Stimulated activated CD8-positive, alpha-beta memory T cell treated with anti-CD3 and anti-CD28 coated beads, Interleukin-15, amount 100 ng/mL, for 24 hours (primary cell): ENCODE data around the gene KIAA0232.
"Not testable (repeated sequence)": the region's sequence is repeated elsewhere in the genome, so short reads cannot be mapped to it uniquely, and the experiment has no call there.

Experiments used
- DNase-seq: peaks from one replicate; pipeline ENCODE4 v3.0.0-alpha.2; 2020; ENCODE audit warnings: low read depth

Gene KIAA0232

DNA sequence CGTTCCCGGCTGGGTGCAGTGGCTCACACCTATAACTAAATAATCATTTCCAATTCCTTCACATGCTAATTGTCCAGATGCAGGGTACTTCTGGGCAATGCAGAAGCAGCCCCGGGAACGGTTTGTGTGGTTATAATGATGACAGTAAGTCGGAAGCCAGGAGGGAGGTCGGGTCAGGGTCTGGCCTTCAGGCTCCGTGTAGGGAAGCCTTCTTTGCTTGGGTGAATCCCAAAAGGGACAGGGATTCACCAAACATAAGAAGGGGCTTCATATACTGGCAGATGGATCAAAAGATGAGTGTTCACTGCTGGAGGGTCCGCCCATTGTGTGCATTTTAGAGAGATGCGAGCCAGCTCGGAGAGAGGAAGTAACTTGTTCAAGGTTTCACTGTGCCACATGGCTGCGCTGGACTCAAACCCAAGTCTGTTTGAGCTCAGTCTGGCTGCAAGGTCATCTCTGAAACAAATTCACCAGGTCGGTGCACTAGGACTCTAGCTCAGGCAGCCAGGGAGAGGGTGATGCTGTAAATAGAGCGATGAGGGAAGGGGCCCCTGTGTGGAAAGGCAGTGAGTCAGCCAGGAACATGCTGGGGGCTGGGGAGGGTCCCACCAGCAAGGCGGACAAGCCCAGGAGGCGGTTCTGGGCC lies 4.8 kb upstream of the KIAA0232 start:
- DNase-seq = no peak

DNA sequence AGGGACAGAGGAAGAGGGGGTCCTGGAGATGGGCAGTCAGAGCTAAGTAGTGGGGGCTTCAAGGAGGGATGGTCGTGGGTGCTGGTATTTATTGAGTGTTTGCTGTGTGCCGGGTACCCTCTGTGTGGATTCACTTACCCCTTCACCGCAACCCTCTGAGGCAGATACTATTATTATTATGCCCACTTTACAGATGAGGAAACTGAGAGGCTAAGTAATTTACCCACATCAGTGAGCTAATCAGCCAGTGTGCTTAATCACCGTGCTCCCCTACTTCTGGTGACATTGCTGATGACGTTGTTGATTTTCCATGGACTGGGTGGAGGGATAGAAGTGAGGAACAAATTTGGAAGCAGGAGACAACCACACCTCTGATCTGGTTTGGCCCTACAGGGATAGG lies 4.1 kb upstream of the KIAA0232 start:
- no peak for DNase-seq

DNA sequence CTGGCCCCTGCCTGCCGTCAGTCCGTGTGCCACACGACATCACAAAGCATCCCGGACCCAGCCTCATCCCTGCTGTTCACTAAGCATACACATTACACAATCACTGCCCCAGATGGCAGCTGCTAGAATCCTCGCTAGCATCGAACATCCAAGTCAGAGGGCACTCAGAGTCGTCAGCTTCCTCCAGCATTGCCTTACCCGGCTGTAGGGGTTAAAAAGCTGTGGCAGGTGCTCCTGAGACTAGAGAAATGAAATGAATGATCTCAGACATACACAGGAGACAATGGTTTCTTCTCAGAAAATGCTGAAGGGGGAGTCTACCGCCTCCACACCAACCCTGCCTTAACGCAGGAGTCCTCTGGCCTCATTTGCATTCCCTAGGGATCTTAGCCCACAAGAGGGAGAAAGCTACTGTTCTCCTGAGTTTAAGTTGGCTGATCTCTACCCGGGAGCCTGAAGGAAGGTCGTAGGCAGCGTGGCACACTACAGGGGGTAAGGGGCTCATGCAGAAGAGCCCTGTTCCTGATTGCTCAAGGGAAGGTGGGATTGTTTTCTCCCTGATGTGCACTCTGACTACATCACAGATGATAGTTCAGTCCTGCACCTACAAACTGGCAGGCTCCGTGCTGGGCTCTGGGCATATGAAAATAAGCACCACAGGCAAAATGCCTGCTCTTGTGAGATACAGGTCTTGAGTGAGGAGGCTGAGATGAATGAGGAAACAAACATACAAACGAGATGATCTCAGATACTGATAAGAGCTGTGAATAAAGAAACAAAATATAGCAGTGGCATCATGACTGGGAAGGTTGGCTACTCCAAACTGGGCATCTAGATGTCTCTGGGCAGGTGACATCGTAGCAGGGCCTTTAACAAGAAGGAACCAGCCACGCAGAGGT lies 2.6 kb upstream of the KIAA0232 start:
- DNase-seq = no peak

DNA sequence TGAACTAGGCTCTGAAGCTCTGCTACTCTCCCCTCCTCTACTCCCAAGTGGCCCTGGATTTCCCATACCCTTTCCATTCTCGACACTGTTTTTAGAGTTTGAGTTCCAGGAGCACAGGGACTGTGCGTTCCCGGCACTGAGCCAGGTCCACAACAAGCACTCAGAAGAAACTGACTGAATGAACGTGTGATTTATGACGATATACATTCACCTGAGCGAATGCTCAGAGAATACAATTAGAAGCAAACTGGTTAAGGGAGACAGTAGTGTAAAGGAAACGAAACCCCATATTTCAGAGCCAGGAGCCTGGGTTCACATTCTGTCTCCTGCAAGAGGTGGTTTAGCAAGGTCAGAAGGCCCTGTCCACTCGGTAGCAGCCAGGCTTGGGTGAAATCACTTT lies 1.4 kb upstream of the KIAA0232 start:
- DNase-seq = no peak

DNA sequence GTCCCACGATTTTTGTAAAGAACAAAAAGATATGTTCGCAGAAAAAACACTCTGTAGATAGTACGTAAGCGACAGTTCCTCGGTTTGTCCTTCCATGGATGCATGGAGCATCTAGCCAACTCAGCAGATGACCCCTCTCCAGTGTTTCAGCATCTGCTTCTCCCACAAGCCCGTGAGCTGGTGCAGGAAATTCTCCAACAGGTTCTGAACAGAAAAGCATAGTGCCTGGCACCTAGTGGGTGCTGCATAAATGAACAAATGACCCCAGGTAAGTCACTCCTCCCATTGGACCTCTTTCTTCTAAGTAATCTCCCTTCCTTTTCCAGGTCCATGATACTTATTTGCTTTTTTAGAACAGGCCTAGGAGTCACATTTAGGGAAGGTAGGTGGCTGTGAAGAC lies 966 bp upstream of the KIAA0232 start:
- DNase-seq = no peak

DNA sequence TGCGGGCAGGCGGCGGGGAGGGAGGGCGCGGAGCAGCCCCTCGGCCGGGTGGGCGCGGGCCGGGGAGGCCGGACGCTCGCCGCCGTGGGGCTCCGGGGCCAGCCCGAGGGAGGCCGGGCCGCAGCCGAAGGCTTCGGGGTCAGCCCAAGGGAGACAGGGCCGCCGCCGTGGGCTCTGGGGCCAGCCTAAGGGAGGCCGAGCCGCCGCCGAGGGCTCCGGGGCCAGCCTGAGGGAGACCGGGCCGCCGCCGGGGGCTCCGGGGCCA lies 251 bp downstream of the KIAA0232 start:
- no peak for DNase-seq

DNA sequence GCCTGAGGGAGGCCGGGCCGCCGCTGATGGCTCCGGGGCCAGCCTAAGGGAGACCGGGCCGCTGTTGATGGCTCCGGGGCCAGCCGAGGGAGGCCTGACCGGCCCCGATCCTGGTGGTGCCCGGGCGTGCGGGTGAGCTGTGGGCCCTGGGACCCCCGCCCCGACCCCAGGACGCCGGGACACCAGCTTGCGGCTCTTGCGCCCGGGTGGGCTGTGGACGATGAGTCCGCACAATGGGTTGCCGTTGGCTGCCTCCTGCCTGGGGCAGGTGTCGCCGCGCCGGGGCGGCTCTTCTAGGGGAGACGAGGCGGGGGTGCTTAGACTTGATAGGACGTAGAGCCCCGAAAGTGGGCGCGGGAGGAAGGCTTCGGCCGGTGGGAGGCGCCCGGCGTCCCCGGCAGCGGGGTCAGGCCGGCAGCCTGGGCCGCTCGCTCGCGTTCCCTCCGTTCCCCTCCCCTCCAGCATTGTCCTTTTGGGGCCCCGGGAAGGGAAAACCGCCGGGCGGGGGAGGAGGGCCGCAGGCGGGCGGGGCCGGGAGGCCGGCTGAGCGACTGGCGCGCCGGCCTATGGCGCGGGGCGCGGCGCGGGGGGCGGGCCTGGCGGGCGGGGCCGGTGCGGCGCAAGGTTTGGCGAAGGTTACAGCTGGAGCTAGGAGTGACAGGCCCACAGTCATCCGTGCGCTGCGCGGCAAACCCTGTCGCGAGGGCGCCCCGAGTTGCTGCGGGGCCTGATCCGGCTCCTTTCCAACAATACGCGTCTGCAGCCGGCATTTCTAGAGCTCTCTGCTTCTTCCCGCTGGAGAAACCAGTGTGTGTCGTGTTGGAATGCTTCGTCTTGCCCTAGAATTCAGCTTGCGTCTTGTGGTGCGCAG lies 819 bp downstream of the KIAA0232 start:
- peak; percentile 82 for DNase-seq

DNA sequence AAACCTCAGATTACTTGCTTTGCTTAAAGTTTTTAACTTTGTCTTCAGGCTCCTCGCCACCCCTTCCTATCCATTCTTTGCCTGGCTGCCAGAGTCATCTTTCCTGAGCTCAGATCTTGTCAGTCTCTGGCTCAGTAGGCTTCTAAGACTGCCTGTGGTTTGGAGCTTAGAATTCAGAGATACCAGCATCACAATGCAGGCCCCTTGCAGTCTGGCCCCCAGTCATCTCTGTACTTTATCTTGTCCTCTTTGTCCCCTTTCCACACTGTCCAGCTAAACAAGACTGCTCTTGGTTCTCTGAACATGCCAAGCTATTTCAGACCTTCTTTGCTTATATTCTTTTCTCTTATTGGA lies 3.0 kb downstream of the KIAA0232 start:
- DNase-seq = no peak

DNA sequence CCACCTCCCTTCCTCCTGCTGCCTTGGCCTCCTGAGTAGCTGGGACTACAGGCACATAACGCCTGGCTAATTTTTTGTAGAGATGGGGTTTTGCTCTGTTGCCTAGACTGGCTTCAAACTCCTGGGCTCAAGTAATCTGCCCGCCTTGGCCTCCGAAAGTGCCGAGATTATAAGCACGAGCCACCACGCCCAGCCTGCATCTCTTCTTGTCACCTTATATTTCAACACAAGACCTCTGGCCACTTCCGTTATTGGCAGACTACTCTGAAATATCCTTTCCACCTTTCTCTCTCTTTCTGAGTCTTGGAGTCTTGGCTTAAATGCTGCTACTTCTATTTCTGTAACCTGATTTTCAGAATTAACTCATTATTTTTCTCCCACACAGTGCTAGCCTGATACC lies 5.6 kb downstream of the KIAA0232 start:
- no peak for DNase-seq

DNA sequence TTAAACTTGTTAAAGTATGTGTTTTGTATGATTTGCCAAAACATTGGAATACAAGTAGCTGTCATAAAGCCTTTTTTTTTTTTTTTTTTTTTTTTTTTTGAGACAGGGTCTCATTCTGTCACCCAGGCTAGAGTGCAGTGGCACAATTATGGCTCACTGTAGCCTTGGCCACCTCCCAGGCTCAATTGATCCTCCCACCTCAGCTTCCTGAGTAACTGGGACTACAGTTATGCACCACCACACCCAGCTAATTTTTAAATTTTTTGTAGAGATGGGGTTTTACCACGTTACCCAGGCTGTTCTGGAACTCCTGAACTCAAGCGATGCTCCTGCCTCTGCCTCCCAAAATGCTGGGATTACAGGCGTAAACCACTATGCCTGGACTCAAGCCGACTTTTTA lies 8.7 kb downstream of the KIAA0232 start:
- not testable (repeated sequence) for DNase-seq

DNA sequence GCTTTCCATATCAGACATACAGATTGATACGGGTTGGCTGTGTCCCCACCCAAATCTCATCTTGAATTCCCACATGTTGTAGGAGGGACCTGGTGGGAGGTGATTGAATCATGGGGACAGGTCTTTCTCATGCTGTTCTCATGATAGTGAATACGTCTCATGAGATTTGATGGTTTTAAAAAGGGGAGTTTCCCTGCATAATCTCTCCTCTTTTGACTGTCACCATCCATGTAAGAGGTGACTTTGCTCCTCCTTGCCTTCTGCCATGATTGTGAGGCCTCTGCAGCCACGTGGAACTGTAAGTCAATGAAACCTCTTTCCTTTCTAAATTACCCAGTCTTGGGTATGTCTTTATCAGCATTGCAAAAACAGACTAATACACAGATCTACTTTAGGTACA lies 9.3 kb downstream of the KIAA0232 start:
- DNase-seq = not testable (repeated sequence)

DNA sequence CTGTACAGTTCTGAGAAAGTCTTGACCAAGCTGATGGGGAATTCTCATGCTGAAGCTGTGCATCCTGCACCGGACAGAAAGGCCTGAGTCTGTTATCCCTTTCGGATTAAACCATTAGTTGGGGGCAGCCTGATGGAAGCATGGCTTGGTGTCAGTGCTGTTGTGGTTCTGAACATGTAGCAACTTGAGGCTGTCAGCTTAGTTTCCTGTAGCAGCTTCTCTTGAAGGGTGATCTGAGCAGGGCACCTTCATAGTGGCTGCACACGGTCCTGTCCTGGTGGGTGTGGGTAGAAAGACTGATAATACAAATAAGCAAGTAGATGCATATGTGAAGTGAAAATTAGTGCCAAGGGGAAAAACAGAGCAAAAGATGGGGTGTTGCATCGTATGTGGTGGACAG lies 11.7 kb downstream of the KIAA0232 start:
- DNase-seq = no peak

DNA sequence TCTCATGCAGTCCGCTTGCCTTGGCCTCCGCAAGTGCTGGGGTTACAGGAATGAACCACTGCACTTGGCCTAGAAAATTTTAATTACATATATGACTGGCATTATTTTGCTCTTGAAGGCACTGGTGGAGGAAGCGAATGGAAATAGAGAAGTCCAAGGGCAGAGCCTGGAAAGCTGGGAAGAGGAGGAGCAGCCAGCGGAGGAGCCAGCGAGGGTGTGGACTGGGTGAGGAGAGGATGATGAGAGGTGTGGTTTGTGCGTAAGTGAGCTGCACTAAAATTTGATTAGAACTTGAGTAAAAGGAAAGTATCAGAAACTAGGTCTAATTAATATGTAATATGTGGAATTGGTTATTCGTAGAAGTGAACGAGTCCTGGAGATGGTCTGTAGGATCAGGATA lies 13.3 kb downstream of the KIAA0232 start:
- DNase-seq = no peak

DNA sequence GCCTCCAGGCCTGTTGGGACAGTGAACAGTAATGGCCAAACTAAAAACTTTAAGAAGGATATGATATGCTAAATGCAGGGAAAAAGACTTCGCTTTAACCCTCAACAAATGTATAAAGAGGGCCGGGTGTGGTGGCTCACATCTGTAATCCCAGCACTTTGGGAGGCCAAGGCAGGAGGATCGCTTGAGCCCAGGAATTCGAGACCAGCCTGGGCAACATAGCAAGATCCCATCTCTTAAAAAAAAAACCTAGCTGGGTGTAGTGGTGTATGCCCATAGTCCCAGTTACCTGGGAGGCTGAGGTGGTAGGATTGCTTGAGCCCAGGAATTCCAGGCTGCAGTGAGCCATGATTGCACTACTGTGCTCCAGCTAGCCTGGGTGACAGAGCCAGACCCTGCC lies 14.8 kb downstream of the KIAA0232 start:
- DNase-seq = not testable (repeated sequence)

DNA sequence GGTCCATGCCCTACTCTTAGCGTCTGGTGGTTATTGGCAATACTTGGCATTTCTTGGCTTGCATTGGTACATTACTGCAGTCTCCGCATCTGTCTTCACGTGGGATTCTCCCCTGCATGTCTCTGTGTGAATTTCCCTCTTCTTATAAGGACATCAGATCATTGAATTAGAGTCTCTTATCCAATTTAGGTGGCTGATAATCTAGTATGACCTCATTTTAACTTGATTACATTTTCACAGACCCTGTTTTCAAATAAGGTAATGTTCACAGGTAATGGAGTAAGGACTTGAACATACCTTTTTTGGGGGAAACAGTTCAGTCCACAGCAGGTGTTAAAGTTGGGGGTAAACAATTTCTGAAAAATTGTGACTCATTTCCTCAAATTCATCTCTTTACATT lies 16.6 kb downstream of the KIAA0232 start:
- no peak for DNase-seq

DNA sequence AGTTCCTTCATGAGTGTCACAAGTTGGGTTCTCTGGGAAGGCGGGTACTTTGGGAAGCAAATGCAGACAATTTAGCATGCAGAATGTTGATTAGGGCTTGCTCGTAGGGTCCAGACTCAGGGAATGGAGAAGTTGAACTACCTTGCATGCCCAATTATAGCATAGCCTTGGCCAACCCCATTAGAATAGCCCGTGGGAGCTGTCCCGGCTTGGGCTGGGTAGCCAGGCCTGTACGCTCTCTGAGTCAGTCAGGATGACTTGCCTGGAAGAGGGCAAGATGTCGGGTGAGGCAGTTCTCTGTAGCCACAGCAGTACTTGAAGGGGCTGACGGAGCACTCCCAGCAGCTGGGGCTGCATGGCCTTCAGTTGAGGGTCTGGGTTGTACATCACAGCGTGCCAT lies 19.5 kb downstream of the KIAA0232 start:
- DNase-seq = no peak

DNA sequence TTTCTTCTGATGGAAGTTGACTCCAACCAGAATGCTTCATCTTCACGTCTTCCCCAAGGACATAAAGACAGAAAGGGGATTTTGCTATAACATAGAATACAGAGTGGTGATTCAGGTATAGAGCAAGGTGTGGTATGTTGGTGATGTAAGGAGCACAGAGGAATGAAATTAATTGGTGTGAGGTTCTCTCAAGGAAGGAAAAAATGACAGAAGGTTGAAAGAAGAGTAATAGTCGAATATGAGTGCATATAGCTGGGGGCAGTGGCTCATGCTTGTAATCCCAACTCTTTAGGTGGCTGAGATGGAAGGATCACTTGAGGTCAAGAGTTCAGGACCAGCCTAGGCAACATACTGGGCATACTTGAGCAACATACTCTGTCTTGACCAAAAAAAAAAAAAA lies 20.1 kb downstream of the KIAA0232 start:
- no peak for DNase-seq

DNA sequence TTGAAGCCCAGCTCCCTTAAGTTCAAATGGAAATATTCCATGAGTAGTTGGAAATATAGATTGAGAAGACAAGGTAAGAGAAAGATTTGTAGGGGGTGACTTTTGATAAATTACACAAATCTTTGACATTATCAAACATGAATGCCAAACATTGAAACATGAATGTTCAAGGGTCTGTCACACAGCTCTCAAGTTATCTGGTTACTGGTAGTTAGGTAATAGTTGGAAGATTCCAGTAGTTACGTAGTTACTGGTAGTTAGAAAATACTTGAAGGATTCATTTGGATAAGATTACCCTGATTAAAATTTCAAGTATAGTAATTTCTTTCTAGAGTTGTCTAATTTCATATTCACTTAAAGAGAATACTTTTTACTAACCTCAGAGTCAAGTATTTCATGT lies 20.7 kb downstream of the KIAA0232 start:
- no peak for DNase-seq

DNA sequence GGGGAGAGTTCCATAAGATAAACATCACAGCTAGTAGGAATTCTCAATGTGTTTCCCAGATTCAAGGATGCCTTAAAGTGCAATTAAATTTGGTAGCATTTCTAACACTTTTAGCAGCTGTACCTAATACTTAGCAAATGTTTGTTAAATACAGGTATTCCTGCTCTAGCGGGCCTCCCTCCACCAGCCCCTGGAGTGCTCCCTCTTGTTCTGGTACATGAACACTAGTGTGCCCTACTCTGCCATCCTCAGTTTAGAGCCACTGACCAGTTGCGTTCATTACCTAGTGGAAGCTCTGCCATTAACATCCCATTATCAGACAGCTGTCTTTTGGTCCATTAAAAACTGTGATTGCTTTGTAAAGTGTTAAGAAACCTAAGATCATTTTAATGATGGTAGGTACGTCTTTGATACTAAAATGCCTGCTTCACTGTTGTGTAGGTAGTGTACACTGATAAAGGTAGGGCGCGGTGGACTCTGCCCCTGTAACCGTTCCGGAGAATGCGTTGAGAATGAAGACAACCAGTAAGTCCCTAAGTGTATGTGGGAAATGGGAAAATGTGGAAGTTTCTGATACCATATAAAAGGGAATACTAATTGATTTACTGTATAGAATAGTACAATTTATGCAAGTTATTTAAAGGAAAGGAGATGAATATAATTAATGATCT lies 21.7 kb downstream of the KIAA0232 start:
- DNase-seq = no peak

DNA sequence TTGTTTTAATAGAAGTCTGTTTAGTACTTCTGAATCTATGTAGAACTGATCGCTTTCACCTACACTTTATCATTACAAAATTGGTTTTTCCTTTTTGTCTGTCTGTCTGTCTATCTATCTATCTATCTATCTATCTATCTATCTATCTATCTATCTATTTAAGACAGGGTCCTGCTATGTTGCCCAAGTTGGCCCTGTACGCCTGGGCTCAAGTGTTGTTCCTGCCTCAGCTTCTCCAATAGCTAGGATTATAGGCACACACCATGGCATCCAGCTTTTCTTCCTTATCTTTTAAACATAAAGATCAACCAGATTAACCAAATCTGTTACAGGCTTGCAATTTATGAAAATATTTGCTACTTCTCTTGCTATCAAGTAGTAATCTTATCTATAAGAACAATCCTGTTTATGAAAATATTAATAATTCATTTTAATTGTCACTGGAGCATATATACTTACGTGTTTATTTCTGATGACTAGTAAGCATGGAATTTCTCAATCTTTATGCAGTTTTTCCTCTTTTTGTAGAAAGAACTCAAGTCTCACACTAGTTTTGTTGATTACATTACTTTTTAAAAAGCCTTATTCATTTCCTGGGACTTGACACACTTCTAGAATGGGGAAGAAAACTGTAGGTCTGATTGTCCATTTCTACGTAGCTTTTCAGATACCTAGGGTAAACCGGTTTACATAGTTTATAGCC lies 24.5 kb downstream of the KIAA0232 start:
- no peak for DNase-seq

DNA sequence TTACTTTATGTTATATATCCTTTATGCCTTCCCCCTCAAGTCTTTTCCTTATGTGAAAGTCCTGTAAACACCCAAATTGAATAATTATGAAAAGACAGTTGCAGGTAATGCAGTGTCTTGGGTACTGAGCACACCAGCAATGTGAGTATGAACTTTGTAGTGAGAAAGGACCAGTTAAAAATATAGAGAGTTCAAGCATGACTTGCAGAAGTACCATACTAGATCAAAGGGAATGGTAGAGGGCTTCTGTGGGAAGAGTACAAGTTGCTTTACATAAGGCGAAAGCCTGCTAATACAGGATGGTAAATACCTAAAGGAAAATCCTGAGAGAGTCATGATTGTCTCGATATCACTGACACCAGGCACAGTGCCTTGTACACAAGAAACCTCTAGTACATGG lies 25.7 kb downstream of the KIAA0232 start:
- no peak for DNase-seq

DNA sequence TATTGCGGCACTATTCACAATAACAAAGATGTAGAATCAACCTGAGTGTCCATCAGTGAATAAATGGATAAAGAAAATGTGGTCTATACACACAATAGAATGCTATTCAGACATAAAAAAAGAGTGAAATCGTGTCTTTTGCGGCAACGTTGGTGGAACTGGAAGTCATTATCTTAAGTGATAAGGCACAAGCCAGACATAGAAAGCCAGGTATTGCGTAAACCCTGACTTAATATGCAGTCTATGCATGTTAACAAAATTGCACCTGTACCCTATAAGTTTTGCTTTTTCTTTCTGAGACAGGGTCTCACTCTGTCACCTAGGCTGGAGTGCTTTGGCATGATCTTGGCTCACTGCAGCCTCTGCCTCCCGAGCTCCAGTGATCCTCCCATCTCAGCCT lies 28.6 kb downstream of the KIAA0232 start:
- DNase-seq = no peak
